ENCODE measurements around the gene VIPR2.

VIPR2 gene

DNA sequence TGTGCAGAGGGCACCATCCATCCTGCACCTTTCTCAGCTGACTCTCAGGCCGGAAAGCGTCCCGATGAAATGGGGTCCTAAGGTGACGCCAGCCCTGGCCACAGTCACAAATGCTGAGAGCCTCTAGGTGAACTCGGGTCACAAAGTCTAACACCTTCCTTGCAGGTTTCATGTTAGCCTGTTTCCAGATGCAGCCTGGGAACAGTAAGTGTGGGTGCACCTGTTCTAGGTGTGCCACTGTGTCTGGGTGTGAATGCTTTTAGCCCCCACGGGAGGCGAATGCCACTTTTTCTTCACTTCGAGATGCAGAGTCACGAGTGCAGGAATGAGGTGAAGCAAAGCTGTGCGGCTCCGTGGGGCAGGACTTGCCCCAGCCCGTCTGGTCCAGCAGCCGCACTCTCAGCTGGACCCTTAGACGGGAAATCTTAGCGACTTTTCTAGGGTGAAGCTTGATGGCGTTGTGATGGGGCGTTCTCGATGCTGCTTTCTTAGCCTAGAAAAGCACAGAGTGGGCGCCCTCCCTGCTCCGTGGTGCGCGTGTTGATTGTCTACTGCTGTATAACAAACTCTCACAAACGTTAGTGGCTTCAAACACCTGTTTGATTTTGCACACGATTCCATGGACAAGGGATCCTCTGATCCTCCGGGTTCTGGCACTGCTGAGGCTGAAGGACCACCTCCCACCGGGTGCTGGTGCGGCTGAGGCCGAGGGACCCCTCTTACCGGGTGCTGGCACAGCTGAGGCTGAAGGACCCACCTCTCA, 13.6 kb upstream of the VIPR2 start:
- DNase-seq (ENCODE audit: extremely low read depth in 1 of 2, low read depth in 1 of 2), result no peak

DNA sequence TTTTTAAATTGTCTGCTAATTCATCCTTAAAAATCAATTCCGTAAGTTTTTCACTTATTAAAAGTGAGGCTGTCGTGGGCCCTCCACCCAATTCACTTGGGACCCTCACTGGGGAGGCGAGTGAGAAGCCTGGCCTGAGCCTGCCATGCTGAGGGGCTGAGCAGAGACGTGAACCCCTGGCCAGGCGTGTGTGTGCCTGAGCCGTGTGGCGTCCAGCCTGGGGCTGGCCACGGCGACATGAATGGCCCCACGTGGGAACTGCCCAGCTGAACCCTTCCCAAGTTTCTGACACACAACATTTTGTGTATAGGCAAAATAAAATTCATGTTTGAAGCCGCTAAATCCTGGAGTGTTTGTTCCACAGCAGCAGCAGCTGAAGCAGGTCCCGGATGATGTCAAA, 13.0 kb upstream of the VIPR2 start:
- no peak for DNase-seq (ENCODE audit: extremely low read depth in 1 of 2, low read depth in 1 of 2)

DNA sequence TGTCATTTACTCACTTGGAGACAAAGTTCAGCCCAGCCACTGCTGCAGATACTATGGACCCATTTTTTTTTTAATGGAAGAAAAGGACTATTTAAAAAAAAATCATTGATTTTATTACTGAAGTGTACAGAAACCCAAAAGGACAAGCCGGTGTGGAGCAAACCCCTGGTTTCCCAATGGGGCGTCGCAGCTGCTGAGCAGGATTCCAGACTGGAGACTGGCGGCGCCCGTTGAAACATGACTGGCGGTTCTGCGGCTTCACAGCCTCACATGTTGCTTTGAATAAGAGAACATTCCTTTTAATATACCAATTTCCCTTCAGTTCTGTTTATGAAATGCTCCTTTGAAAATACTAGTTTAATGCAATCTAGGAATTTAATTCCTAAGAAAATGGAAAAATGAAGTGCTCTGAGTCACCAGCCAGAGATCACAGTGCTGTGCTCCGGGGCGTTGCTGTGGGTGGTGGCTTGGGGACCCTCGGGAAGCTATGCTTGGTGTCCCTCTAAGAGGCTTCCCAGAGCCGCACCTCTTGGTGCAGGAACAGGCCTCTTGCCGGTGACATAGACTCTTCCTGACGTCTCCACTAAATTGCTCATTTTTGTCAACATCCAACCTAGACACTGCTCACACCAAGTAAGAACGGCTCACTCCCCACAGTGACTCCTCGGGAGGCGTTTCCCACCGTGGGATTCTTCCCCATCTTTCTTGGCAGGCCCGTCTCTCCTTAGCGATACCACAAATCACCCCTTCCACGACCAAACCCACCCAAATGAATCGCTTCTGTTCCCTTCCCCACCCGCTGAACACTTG, 12.0 kb upstream of the VIPR2 start:
- no peak for DNase-seq (ENCODE audit: extremely low read depth in 1 of 2, low read depth in 1 of 2)

DNA sequence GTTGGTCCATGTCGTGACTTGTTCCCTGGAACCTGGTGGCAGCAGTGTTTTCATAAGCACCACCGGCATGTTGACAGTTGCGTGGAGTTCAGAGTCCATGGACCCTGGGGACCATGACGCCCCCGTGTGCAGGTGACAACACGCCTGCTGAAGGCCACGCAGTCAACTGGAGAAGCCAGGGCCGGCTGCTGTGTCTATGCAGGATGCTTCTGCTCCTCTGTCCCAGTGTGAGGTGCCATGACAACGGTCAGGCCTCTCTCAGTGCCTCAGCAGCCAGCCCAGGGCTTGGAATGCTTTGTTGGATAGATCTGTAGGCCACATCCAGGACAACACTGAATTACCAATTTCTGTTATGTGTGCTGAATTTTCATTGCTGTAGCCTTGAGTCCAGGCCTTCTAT, 10.7 kb upstream of the VIPR2 start:
- no peak for DNase-seq (ENCODE audit: extremely low read depth in 1 of 2, low read depth in 1 of 2)

DNA sequence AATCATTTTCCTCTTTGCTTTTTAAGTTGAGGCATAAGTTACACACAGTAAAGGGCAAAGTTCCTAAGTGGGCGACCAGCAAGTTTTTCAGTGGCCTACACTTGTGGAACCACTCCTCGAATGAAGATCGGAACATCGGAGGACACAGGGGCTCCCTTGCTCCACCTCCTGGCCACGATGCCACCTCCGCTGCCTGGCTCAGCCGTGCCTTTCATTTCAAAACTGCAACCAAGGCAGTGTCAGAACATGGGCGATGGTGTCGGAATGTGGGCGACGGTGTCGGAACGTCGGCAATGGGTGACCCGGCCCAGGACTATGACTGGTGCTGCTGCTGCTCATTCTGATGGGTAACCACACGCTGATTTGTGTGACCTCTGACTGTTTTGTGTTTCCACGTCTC, 9.6 kb upstream of the VIPR2 start:
- DNase-seq (ENCODE audit: extremely low read depth in 1 of 2, low read depth in 1 of 2), result no peak

DNA sequence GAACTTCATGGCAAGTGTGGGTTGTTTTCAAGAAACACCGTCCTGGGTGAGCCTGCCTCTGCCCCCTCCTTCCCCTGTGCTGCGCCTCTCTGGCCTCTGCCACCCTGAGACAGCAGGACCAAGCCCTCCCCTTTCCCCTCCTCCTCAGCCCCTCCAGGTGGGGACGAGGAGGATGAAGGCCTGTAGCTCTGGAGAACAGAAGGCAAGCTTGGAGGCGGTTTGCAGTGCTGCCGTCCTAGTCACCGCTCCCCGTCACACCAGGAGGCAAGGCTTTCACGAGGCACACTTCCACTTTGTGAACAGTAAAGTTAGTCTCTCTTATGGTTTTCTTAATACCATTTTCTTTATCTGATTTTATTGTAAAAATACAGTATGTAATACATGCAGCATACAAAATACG, 8.8 kb upstream of the VIPR2 start:
- no peak for DNase-seq (ENCODE audit: extremely low read depth in 1 of 2, low read depth in 1 of 2)

DNA sequence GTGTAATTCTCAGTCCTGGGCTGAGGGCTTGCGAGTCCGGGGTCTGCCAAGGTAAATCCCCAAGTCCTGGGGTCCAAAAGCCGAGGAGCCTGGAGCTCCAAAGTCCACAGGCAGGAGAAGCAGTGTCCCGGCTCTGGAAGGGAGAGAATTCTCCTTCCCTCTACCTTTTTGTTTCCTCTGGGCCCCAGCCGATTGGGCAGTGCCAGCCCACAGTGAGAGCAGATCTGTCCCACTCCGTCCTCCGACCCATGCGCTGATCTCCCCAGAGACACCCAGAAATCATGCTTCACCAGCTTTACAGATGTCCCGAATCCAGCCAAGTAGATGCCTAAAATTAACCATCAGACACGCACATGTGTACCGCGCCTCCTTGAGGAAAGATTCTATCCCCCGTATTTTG, 8.1 kb upstream of the VIPR2 start:
- no peak for DNase-seq (ENCODE audit: extremely low read depth in 1 of 2, low read depth in 1 of 2)

DNA sequence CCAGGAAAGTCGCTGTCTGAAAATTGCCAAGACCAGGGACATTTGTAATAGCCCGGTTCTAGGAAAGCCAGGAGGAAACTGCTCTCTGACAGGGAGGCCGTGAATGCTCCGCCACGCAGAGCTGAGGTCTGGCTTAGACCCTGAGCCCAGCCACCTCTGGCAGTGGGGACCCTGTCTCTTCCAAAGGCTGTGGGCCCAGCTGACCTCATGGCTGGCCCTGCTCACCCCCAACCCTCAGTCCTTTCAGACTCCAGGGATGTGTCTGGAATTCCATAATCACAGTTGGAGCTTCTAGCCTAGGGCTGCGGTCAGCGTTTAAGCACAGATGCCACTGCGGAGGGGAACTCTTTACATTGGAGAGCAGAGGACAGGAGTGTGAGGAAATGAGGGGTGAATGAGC, 6.6 kb upstream of the VIPR2 start:
- DNase-seq (ENCODE audit: extremely low read depth in 1 of 2, low read depth in 1 of 2), result no peak

DNA sequence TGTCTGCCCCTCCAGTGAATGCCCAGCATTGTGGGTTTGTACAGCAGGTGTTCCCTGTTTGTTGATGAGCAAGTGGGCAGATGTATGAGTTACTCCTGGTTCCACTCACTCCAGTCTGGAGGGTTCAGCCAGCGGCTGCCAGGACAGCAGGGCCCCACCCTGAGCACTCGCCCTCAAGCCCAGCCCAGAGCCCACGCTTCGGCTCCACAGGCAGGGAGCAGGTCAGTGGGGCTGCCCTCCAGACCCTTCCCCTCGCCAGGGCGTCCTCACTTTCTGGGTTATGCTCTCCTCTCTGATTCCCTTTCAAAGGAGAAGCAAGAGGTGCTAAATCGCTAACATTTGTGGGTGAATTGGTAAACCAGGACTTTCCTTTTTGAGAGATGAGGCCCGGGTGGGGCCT, 4.8 kb upstream of the VIPR2 start:
- no peak for DNase-seq (ENCODE audit: extremely low read depth in 1 of 2, low read depth in 1 of 2)

DNA sequence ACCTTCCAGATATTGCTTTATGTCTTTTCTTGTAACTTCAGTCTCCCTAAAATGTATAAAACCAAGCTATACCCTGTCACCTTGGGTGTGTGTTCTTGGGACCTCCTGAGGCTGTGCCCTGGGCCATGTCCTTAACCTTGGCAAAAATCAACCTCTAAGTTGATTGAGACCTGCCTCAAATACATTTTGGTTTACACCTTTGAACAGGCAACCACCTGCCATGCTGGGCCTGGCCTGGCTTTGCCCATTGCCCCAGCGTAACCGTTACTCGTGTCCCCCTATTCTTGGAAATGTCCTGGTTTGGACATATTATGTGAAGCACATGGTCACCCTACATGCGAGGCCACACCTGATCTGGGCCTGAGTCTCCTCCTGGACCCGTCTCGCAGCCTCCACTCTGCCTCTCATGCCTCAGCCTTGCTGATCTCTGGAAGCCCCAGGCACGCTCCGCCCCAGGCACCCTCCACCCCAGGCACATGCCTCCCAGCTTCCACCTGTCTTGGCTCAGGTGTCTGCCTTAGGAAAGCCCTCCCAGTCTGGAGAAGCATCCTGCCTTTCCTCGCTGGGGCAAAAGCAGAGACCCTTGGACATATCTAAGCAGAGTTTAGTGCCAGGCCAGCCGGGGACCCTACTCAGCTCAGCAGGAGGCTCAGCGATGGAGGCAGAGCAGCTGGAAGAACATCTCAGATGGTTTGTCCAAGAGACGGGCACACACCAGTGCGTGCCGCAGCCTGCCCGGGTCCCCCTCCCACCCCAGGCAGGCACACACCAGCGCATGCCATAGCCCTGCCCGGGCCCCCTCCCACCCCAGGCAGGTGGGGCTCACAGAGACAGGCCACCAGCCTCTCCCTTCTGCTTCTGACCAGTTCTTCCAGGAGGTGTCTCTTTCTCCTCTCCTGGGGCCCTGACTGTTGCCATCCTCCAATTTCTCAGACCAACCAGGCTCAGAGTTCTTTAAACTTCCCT, 4.0 kb upstream of the VIPR2 start:
- DNase-seq (ENCODE audit: extremely low read depth in 1 of 2, low read depth in 1 of 2), result no peak

DNA sequence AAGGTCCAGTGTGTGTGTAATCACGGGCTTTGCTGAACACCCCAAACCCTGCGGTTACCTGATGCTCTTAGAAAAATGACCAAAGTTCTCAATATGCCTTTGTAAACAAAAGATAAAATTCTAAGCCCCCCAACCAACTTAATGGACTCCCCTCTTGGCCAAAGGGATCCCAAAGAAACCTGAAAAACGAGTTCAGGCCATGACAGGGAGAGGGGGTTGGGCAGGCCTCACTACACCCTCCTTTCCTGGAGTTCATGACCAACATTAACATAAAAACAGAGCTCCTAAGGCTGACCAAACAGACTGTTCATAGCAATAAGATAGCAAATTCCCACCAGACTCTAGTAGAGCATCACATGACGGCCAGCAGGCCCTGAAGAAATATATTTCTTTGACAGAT, 3.0 kb upstream of the VIPR2 start:
- DNase-seq (ENCODE audit: extremely low read depth in 1 of 2, low read depth in 1 of 2), result no peak

DNA sequence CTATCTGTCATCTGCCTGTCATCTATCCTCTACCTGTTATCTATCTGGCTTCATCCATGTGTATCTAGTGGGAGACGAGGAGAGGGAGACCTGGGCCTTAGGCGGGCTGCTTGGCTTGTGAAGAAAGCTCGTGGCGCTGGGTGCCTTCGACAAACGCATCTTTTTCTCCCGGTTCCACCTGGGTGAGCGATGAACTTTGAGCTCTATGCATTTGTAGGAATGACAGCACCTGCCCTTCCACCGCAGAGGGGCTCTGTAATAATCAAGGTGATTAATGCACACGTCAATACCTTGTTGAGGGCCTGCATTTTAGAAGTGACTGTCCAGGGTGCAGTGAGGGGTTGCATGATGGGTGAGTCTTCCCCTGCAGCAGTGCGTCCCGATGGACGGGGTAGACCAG, 2.6 kb upstream of the VIPR2 start:
- DNase-seq (ENCODE audit: extremely low read depth in 1 of 2, low read depth in 1 of 2), result no peak

DNA sequence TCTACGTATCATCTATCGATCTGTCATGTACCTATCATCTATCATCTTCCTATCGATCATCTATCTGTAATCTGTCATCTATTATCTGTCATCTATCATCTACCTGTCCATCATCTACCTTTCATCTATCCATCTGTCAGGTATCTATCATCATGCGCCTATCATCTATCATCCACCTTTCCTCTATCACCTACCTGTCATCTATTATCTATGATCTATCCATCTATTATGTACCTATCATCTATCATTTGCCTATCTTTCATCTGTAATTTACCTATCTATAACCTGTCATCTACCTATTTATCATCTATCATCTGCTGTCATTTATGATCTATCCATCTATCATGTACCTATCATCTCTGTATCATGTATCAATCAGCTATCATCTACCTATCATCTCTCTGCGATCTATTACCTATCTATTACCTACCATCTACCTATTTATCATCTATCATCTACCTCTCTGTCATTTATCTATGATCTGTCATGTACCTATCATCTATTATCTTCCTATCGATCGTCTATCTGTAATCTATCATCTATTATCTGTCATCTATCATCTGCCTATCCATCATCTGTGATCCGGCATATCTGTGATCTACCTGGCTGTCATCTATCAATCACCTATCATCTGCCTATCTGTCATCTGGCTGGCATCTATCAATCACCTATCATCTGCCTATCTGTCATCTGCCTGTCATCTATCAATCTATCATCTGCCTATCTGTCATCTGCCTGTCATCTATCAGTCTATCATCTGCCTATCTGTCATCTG, 1.6 kb upstream of the VIPR2 start:
- no peak for DNase-seq (ENCODE audit: extremely low read depth in 1 of 2, low read depth in 1 of 2)

DNA sequence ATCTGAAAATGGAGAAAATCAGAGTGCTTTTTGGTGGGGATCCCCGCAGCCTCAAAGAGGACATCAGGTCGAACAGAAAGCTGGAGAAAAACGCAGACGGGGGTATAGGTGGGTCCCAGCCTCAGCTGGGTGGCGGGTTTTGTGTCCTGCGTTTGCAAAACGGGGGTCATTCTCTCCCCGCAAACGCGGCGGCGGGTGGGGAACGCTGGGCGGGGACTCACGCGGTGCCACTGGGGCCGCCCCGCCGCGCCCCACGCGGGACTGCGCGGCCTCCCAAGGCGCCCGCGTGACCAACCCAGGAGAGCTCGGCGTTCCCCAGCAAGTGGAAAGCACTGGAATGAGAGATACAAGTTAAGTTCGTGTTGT, 806 bp upstream of the VIPR2 start:
- DNase-seq (ENCODE audit: extremely low read depth in 1 of 2, low read depth in 1 of 2), result no peak

DNA sequence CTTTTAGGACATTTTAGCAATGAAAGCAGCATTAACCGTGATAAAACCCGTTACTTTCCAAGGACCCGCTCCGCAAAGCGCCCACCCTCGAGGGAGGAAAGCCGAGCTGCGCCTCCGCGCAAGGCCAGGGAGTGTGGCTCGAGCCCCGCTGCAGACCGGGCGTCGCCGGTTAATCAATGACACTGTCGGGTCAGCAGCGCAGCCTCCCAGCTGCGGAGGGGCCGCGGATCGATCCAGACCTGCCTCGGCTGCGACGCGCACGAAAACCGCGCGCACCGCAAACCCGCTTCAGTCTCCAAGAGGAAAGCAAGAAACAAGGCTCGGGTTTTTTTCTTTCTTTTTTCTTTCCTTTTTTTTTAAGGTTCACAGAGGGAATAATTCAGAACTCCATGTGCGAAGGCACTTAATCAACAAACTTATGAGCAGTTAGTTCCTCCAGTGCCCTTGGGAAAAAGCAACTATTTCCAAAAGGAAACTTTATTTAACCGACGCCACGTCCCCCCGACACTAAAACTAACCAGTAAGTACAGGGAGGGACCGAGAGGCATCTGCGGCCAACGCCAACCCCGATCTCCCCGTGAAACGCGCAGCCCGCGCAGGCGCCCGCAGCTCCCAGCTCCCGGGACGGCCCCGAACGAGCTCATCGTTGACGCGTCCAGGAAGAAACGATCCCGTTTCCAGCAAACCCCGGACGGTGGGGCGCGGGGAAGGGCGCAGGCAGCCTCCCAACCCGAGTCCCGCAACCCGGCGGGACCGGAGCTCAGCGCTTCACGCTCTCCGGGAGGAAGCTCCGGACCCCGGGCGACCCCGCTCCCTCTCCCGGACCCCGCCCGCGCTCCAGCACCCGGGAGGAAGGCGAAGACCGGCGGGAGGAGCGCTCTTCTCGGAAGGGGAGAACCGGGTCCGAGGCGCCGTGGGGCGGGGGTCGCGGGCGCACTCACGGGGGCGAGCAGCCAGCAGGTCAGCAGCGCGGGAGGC, 598 bp downstream of the VIPR2 start:
- DNase-seq (ENCODE audit: extremely low read depth in 1 of 2, low read depth in 1 of 2), result no peak

DNA sequence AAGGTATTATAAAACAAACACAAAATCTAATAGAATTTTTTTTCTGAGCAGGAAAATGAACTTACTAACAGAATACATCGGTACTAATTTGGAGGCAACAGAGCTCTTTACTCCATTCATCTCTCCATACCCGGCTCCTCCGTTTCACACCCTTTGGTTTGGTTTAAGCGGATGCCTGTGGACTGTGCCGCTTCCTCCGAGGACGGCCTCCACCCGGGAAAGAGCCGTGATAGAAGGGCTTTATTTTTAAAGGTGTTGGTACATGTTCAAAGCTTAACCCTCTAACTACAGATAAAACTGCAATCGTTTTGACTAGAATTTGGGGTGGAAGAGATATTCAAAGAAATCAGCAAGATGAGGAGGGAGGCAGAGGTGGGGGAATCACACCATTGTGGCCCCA, 1.9 kb downstream of the VIPR2 start:
- no peak for DNase-seq (ENCODE audit: extremely low read depth in 1 of 2, low read depth in 1 of 2)

DNA sequence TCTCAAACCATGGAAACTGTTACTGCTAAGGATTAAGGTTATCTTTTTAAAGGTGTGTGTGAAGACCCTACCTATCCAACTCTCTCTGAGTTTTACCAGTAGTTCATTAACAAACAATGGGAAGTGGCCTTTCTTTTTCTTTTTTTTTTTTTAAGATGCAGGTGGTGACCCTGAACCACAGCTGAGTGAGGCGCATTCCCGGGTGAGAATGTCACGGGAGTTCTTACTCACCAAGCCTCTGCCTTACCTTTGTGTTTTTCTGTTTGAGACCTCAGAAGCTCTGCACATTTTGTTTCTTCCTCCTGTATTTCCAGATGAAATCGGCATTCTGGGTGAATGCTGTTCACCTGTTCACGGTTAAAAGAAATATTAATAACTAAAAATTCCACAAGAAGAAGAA, 2.5 kb downstream of the VIPR2 start:
- no peak for DNase-seq (ENCODE audit: extremely low read depth in 1 of 2, low read depth in 1 of 2)

DNA sequence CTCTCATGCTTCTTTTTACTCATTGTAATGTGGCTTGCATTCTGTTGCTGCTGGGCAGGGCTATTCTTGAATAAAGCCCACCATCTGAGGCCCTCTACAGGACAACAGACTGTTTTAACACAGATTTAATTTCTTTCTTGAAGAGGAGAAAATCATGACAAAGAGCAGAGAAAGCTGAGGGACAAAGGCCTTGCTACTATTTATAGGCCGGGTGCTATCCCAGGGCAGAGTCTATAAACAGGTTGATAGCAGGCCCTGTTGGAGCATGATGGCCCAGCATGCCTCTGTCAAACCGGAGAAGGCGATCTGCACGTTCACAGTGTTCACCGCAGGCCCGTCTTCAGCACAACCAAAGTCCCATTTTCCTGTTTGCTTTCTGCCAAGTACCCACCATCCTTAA, 3.0 kb downstream of the VIPR2 start:
- no peak for DNase-seq (ENCODE audit: extremely low read depth in 1 of 2, low read depth in 1 of 2)

DNA sequence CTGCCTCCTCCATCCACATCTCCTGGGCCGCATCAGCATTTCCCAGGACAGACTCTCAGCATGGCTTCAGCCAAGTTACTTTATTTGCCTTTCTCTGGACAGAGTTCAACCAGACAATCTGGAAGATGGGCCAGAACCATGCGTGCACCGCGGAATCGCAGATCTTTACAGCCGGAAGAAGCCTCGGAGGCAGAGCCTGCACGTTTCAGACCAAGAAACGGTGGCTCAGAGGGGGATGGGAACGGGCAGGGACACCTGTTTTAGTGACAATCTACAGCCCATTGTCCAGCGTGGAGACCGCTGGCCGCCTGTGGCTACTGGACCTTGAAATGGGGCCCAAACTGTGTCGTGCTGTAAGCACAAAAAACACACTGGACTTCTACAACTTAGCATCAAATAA, 3.5 kb downstream of the VIPR2 start:
- no peak for DNase-seq (ENCODE audit: extremely low read depth in 1 of 2, low read depth in 1 of 2)
